Activated T-cell treated with anti-CD3 and anti-CD28 coated beads, Interleukin-2, amount 50 U/mL, for 1 hour (primary cell): ENCODE measurements around the gene ACSL6.
"Not testable (repeated sequence)": the region's sequence is repeated elsewhere in the genome, so short reads cannot be mapped to it uniquely, and the experiment has no call there.

ENCODE experiments used
- DNase-seq: peaks from one replicate; pipeline ENCODE4 v3.0.0-alpha.2; 2020

Gene ACSL6

DNA sequence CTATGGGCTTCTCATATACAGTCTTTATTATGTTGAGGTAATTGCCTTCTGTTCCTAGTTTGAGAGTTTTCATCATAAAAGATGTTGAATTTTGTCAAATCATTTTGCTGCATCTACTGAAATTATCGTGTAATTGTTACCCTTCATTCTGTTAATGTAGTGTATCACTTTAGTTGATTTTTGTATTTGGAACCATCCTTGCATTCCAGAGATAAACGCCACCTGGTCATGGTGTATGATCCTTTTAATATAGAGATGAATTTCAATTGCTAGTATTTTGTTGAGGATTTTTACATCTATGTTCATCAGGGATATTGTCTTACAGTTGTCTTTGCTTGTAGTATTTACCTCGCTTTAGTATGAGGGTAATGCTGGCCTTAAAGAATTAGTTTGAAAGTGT, 85.3 kb downstream of the ACSL6 start:
- no peak for DNase-seq

DNA sequence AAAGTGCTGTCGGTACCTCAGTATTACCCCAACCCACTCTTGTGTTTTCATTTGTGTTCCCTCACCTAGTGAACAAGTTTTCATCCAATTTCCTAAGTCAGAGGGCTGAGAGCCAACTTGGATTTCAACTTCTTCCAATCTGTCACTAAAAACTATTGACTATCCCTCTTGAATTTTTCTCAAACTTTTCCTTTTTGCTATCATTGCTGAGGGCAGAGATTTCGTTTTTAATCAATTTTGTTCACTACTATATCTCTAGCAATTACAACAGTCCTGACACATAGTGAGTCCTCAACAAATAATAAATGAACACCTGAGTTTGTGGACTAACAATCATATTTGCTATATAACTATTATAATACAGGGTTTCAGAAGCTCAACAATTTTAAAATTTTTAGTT, 95.0 kb downstream of the ACSL6 start:
- no peak for DNase-seq

DNA sequence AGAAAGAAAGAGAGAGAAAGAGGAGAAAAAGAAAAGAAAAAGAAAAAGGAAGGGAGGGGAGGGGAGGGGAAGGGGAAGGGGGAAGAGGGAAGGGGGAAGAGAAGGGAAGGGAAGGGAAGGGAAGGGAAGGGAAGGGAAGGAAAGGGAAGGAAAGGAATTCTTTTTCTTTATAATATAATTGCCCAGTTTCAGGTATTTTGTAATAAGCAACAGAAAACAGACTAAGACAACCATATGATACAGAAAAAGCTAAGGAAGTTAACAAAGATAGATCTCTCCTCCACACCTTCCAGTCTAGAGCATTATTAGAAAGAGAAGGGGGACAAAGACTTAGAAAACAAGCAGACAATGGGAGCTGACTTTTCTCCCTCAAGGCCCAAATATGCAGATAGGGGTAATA, 97.0 kb downstream of the ACSL6 start:
- no peak for DNase-seq

DNA sequence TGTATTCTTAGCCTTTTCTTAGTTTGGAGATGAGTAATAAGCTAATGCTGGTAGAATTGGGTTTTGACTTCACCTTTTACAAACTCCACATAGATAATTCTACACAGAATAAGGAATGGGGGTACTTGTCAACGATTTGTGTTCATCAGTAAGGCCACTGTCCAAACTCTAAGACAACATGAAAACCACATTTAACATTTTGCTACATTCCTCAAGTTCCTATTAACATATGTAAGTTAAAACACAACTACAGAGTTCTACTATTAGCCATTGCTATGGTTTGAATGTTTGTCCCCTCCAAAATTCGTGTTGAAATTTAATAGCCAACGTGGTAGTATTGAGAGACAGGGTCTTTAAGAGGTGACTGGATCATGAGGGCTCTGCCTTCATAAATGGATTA, 97.9 kb downstream of the ACSL6 start:
- no peak for DNase-seq

DNA sequence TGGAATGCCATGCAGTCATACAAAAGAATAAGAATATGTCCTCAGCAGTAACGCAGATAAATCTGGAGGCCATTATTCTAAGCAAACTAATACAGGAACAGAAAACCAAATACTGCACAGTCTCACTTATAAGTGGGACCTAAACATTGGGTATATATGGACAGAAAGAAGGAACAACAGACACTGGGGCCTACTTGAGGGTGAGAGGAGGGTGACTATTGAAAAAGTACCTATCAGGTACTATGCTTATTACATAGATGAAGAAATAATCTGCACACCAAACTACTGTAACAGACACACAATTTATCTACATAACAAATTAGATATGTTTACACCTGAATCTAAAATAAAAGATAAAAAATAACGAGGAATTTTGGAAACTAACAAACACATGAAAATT, 104.8 kb downstream of the ACSL6 start:
- no peak for DNase-seq

DNA sequence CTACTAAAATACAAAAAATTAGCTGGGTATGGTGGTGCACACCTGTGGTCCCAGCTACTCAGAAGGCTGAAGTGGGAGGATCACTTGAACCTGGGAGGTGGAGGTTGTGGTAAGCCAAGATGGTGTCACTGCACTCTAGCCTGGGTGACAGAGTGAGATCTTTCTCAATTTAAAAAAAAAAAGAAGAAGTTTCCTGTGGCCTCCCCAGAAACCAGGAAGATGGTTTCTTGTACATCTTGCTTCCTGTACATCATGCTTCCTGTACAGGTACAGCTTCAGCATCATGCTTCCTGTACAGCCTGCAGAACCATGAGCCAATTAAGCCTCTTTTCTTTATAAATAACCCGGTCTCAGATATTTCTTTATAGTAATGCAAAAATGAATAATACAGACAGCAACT, 109.2 kb downstream of the ACSL6 start:
- DNase-seq, result not testable (repeated sequence)
